ENCODE data around the gene MANBA. TPM values are rescaled to one million over a fixed set of nuclear protein-coding genes. Genes with fewer than 3 reads are reported as not detected.

Gene MANBA
- total RNA-seq, 1 donor from 2014 or later = 38.3 TPM

- Histone ChIP-seq H3K27me3 (ENCODE audit: insufficient read depth, low read length) (no peaks in the 10 kb centered on the region), H3K4me2 (ENCODE audit: low read length) (no peak overlapping the region), H4K20me1 (ENCODE audit: insufficient read depth, low read length) (no peaks in the 10 kb centered on the region), H3K27ac (ENCODE audit: low read depth, low read length) (no peak overlapping the region), H3K9me3 (ENCODE audit: insufficient read depth, low read depth, low read length) (no peaks in the 10 kb centered on the region), H2AFZ (ENCODE audit: low read depth, low read length) (no peak overlapping the region), H3K36me3 (ENCODE audit: insufficient read depth, low read length) (peaks cover 18% of the 10 kb centered on the region), H3K79me2 (ENCODE audit: insufficient read depth, low read length) (no peaks in the 10 kb centered on the region), H3K9ac (ENCODE audit: low read length) (no peak overlapping the region), H3K4me3 (ENCODE audit: insufficient read depth, low read depth, low read length) (no peak overlapping the region), H3K4me1 (ENCODE audit: insufficient read depth, low read length) (no peaks in the 10 kb centered on the region)
- H3K36me3 Mint-ChIP-seq (ENCODE audit: low read depth, unreplicated experiment) = peaks cover 42% of the 10 kb centered on the region
- no peak overlapping the region for H3K27ac Mint-ChIP-seq (ENCODE audit: unreplicated experiment)
- H3K4me3 Mint-ChIP-seq (ENCODE audit: unreplicated experiment) = no peak overlapping the region
- TF ChIP-seq EZH2 (IDR thresholded peaks at IDR 0.05; ENCODE audit: insufficient read depth, low read length) = no peak
- TF ChIP-seq CTCF (IDR thresholded peaks at IDR 0.05; ENCODE audit: insufficient read depth, low read depth, low read length) = no peak
- DNase-seq (ENCODE audit: low read depth) (no peak), FAIRE-seq (no peak)
- peaks cover 9% of the 10 kb centered on the region for H3K9me3 Mint-ChIP-seq (ENCODE audit: unreplicated experiment)
- H3K4me1 Mint-ChIP-seq (ENCODE audit: low read depth, unreplicated experiment) = no peaks in the 10 kb centered on the region
- no peaks in the 10 kb centered on the region for H3K27me3 Mint-ChIP-seq (ENCODE audit: low read depth, unreplicated experiment)
Measured at GRCh38 chr4:102589743-102590142, 171.0 kb downstream of the MANBA start.

GRCh38 chr4:102586644-102587021 is 174.1 kb downstream of the MANBA start:
- Histone ChIP-seq H3K4me3 (ENCODE audit: insufficient read depth, low read depth, low read length) (no peak overlapping the region), H2AFZ (ENCODE audit: low read depth, low read length) (no peak overlapping the region), H3K27ac (ENCODE audit: low read depth, low read length) (no peak overlapping the region), H3K27me3 (ENCODE audit: insufficient read depth, low read length) (no peaks in the 10 kb centered on the region), H3K36me3 (ENCODE audit: insufficient read depth, low read length) (peaks cover 26% of the 10 kb centered on the region), H3K4me1 (ENCODE audit: insufficient read depth, low read length) (no peaks in the 10 kb centered on the region), H3K9ac (ENCODE audit: low read length) (no peak overlapping the region), H3K9me3 (ENCODE audit: insufficient read depth, low read depth, low read length) (no peaks in the 10 kb centered on the region), H3K4me2 (ENCODE audit: low read length) (no peak overlapping the region), H4K20me1 (ENCODE audit: insufficient read depth, low read length) (no peaks in the 10 kb centered on the region), H3K79me2 (ENCODE audit: insufficient read depth, low read length) (no peaks in the 10 kb centered on the region)
- peaks cover 6% of the 10 kb centered on the region for H3K9me3 Mint-ChIP-seq (ENCODE audit: unreplicated experiment)
- H3K27ac Mint-ChIP-seq (ENCODE audit: unreplicated experiment) = no peak overlapping the region
- no peak for DNase-seq (ENCODE audit: low read depth)
- H3K4me1 Mint-ChIP-seq (ENCODE audit: low read depth, unreplicated experiment) = no peaks in the 10 kb centered on the region
- H3K27me3 Mint-ChIP-seq (ENCODE audit: low read depth, unreplicated experiment) = no peaks in the 10 kb centered on the region
- TF ChIP-seq CTCF (IDR thresholded peaks at IDR 0.05; ENCODE audit: insufficient read depth, low read depth, low read length) = no peak
- TF ChIP-seq EZH2 (IDR thresholded peaks at IDR 0.05; ENCODE audit: insufficient read depth, low read length) = no peak
- H3K36me3 Mint-ChIP-seq (ENCODE audit: low read depth, unreplicated experiment) = peaks cover 33% of the 10 kb centered on the region
- H3K4me3 Mint-ChIP-seq (ENCODE audit: unreplicated experiment) = no peak overlapping the region
- no peak for FAIRE-seq

- DNase-seq (ENCODE audit: low read depth) = no peak
- no peaks in the 10 kb centered on the region for H3K4me1 Mint-ChIP-seq (ENCODE audit: low read depth, unreplicated experiment)
Measured at GRCh38 chr4:102586002-102586643, 174.6 kb downstream of the MANBA start.

More at GRCh38 chr4:102586002-102586643, 174.6 kb downstream of the MANBA start:
- no peaks in the 10 kb centered on the region for H4K20me1 ChIP-seq (ENCODE audit: insufficient read depth, low read length)
- H3K79me2 ChIP-seq (ENCODE audit: insufficient read depth, low read length) = no peaks in the 10 kb centered on the region
- H3K36me3 ChIP-seq (ENCODE audit: insufficient read depth, low read length) = peaks cover 26% of the 10 kb centered on the region
- no peak for FAIRE-seq
- H3K36me3 Mint-ChIP-seq (ENCODE audit: low read depth, unreplicated experiment) = peaks cover 29% of the 10 kb centered on the region
- H3K9ac ChIP-seq (ENCODE audit: low read length) = no peak overlapping the region
- no peak overlapping the region for H3K27ac ChIP-seq (ENCODE audit: low read depth, low read length)
- no peak overlapping the region for H3K27ac Mint-ChIP-seq (ENCODE audit: unreplicated experiment)
- H3K9me3 ChIP-seq (ENCODE audit: insufficient read depth, low read depth, low read length) = no peaks in the 10 kb centered on the region
- H3K4me3 Mint-ChIP-seq (ENCODE audit: unreplicated experiment) = no peak overlapping the region
- H3K4me3 ChIP-seq (ENCODE audit: insufficient read depth, low read depth, low read length) = no peak overlapping the region
- TF ChIP-seq EZH2 (IDR thresholded peaks at IDR 0.05; ENCODE audit: insufficient read depth, low read length) = no peak
- TF ChIP-seq CTCF (IDR thresholded peaks at IDR 0.05; ENCODE audit: insufficient read depth, low read depth, low read length) = no peak
- H3K27me3 ChIP-seq (ENCODE audit: insufficient read depth, low read length) = no peaks in the 10 kb centered on the region
- H3K27me3 Mint-ChIP-seq (ENCODE audit: low read depth, unreplicated experiment) = no peaks in the 10 kb centered on the region
- no peaks in the 10 kb centered on the region for H3K4me1 ChIP-seq (ENCODE audit: insufficient read depth, low read length)
- no peak overlapping the region for H3K4me2 ChIP-seq (ENCODE audit: low read length)
- no peak overlapping the region for H2AFZ ChIP-seq (ENCODE audit: low read depth, low read length)
- H3K9me3 Mint-ChIP-seq (ENCODE audit: unreplicated experiment) = peaks cover 4% of the 10 kb centered on the region

All from astrocyte (in vitro differentiated cells and primary cell).